ENCODE data around the gene SPAG16. TPM values are rescaled to one million over a fixed set of nuclear protein-coding genes. Genes with fewer than 3 reads are reported as not detected.
A peak's percentile ranks its signal among the peaks of the same experiment; 100 is the strongest.

Gene SPAG16
- total RNA-seq, 1 experiment from 2014 or later: 30.0 TPM

- no peaks in the 10 kb centered on the region for H4K20me1 ChIP-seq (ENCODE audit: insufficient read depth)
- BruUV-seq (replicated peaks): no TSS peak
- no peaks in the 10 kb centered on the region for H3K27me3 ChIP-seq (ENCODE audit: insufficient read depth, low read depth)
- H3K79me2 ChIP-seq (ENCODE audit: low read depth): no peaks in the 10 kb centered on the region
- no peak overlapping the region for H2AFZ ChIP-seq
- H3K36me3 ChIP-seq (ENCODE audit: low read depth): no peaks in the 10 kb centered on the region
- DNase-seq: peak in 1 of 2 experiments; percentile 40
- ChIA-PET CTCF (no interaction called here), POLR2A (ENCODE audit: unreplicated experiment) (no interaction called here)
- TF ChIP-seq CTCF (conservative IDR thresholded peaks at IDR 0.05): no peak
- no peak for TF ChIP-seq EZH2 (IDR thresholded peaks at IDR 0.05; ENCODE audit: low read depth)
- no peaks in the 10 kb centered on the region for H3K9me2 ChIP-seq (ENCODE audit: insufficient read depth)
- H3K4me3 ChIP-seq: no peak overlapping the region
- no peaks in the 10 kb centered on the region for H3F3A ChIP-seq (ENCODE audit: insufficient read depth, low read depth)
- H3K9me3 ChIP-seq (ENCODE audit: insufficient read depth, low read depth): no peaks in the 10 kb centered on the region
- no peak overlapping the region for H3K27ac ChIP-seq
- H3K4me2 ChIP-seq: no peak overlapping the region
- intact Hi-C loops (cut with micrococcal nuclease; ENCODE audit: unreplicated experiment): no loop called here
- no peaks in the 10 kb centered on the region for H3K4me1 ChIP-seq (replicated peaks; ENCODE audit: insufficient read depth)
Observed at GRCh38 chr2:214395040-214395439, 1110.8 kb downstream of the SPAG16 start.

GRCh38 chr2:214401580-214401979 is 1117.3 kb downstream of the SPAG16 start:
- H3K4me1 ChIP-seq (replicated peaks; ENCODE audit: insufficient read depth): no peaks in the 10 kb centered on the region
- TF ChIP-seq CTCF (conservative IDR thresholded peaks at IDR 0.05) (no peak), EZH2 (IDR thresholded peaks at IDR 0.05; ENCODE audit: low read depth) (no peak)
- intact Hi-C loops (cut with micrococcal nuclease; ENCODE audit: unreplicated experiment): no loop called here
- H3K4me3 ChIP-seq: no peak overlapping the region
- H4K20me1 ChIP-seq (ENCODE audit: insufficient read depth): no peaks in the 10 kb centered on the region
- no peak overlapping the region for H3K27ac ChIP-seq
- POLR2A ChIA-PET (ENCODE audit: unreplicated experiment): interaction anchor here (0.6 kb wide), 1 partner anchor 642 kb away, joined by 5 read pairs; no protein-coding TSS in a partner anchor
- H3K9me2 ChIP-seq (ENCODE audit: insufficient read depth): no peaks in the 10 kb centered on the region
- DNase-seq: no peak
- no peaks in the 10 kb centered on the region for H3K27me3 ChIP-seq (ENCODE audit: insufficient read depth, low read depth)
- no peaks in the 10 kb centered on the region for H3F3A ChIP-seq (ENCODE audit: insufficient read depth, low read depth)
- H2AFZ ChIP-seq: no peak overlapping the region
- H3K79me2 ChIP-seq (ENCODE audit: low read depth): no peaks in the 10 kb centered on the region
- CTCF ChIA-PET: no interaction called here
- H3K9me3 ChIP-seq (ENCODE audit: insufficient read depth, low read depth): no peaks in the 10 kb centered on the region
- no peaks in the 10 kb centered on the region for H3K36me3 ChIP-seq (ENCODE audit: low read depth)
- BruUV-seq (replicated peaks): no TSS peak
- H3K4me2 ChIP-seq: no peak overlapping the region

GRCh38 chr2:214410128-214410775 is 1126.0 kb downstream of the SPAG16 start:
- intact Hi-C loops (cut with micrococcal nuclease; ENCODE audit: unreplicated experiment): loop anchor here (10.0 kb wide), 1 partner anchor 605 kb away; no protein-coding TSS in a partner anchor
- Histone ChIP-seq H3F3A (ENCODE audit: insufficient read depth, low read depth) (no peaks in the 10 kb centered on the region), H3K27ac (no peak overlapping the region), H4K20me1 (ENCODE audit: insufficient read depth) (no peaks in the 10 kb centered on the region), H2AFZ (no peak overlapping the region), H3K9me2 (ENCODE audit: insufficient read depth) (no peaks in the 10 kb centered on the region), H3K9me3 (ENCODE audit: insufficient read depth, low read depth) (no peaks in the 10 kb centered on the region), H3K4me1 (replicated peaks; ENCODE audit: insufficient read depth) (no peaks in the 10 kb centered on the region), H3K27me3 (ENCODE audit: insufficient read depth, low read depth) (no peaks in the 10 kb centered on the region), H3K36me3 (ENCODE audit: low read depth) (no peaks in the 10 kb centered on the region), H3K4me2 (no peak overlapping the region), H3K4me3 (no peak overlapping the region), H3K79me2 (ENCODE audit: low read depth) (no peaks in the 10 kb centered on the region)
- ChIA-PET POLR2A (ENCODE audit: unreplicated experiment) (no interaction called here), CTCF (interaction anchor here (0.7 to 0.9 kb wide), 2 partner anchors 62 to 170 kb away, joined by 3 to 6 read pairs; no protein-coding TSS in a partner anchor)
- no TSS peak for BruUV-seq (replicated peaks)
- no peak for TF ChIP-seq CTCF (conservative IDR thresholded peaks at IDR 0.05)
- no peak for TF ChIP-seq EZH2 (IDR thresholded peaks at IDR 0.05; ENCODE audit: low read depth)
- no peak for DNase-seq

All from PC-9 (cell line).